Measurements from ENCODE around the gene RBMS3. TPM values are rescaled to one million over a fixed set of nuclear protein-coding genes. Genes with fewer than 3 reads are reported as not detected.

RBMS3 gene
- total RNA-seq, 4 donors from 2014 or later = 2.8 to 77.6 (median 13.7) TPM

DNA sequence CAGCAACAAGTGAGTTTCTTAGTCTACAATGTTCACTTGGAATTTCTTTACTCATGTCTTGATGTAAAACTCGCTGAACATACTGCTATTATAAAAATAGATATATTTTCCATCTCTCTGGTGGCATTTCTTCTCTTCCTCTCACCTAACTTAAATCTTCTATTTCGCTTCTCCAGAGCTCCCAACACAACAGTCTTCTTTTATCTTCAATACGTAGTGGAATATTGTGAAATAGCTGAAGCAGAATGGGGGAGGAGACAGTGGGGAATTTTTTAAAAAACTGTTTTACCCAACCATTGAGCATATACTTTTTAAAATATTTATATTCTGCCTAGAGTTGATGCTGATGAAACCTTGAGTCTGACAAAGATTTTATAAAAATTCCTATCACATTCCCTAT is 548.5 kb downstream of the RBMS3 start:
- Histone ChIP-seq H3K27ac (no peak overlapping the region), H3K36me3 (no peaks in the 10 kb centered on the region), H3K9me3 (no peaks in the 10 kb centered on the region), H3K4me3 (no peak overlapping the region), H3K27me3 (no peaks in the 10 kb centered on the region), H3K4me1 (no peaks in the 10 kb centered on the region)
- DNase-seq = no peak
- TF ChIP-seq CTCF (IDR thresholded peaks at IDR 0.05) (no peak), POLR2A (IDR thresholded peaks at IDR 0.05) (no peak)

DNA sequence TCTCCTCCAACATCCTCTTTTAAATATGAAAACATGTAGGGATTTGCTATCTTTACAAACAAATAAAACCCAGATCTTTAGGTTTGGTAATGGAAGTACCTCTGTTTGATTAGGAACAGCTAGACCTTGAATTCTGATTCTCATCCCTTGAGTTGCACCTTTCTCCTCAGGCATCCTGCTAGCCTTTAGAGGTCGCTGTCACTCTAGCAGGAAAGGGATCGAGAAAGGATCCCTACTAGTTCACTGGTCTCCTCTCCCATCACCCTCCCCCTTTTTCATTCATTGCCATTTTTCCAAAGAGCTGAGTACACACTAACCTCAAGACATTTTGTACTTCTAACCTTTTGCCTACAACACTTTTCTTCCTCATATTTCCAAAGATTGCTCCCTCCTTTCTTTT is 569.8 kb downstream of the RBMS3 start:
- TF ChIP-seq CTCF (IDR thresholded peaks at IDR 0.05) (no peak), POLR2A (IDR thresholded peaks at IDR 0.05) (no peak)
- Histone ChIP-seq H3K36me3 (no peaks in the 10 kb centered on the region), H3K27me3 (no peaks in the 10 kb centered on the region)

GRCh38 chr3:29852767-29853166 is 571.9 kb downstream of the RBMS3 start:
- H3K27ac ChIP-seq = no peak overlapping the region
- no peaks in the 10 kb centered on the region for H3K9me3 ChIP-seq
- H3K27me3 ChIP-seq = no peaks in the 10 kb centered on the region
- no peak for TF ChIP-seq POLR2A (IDR thresholded peaks at IDR 0.05)
- TF ChIP-seq CTCF (IDR thresholded peaks at IDR 0.05) = no peak
- no peaks in the 10 kb centered on the region for H3K36me3 ChIP-seq
- H3K4me3 ChIP-seq = no peak overlapping the region
- no peak for DNase-seq
- H3K4me1 ChIP-seq = no peaks in the 10 kb centered on the region

More for the DNA sequence above, 569.8 kb downstream of the RBMS3 start:
- H3K4me1 ChIP-seq = no peaks in the 10 kb centered on the region
- no peak overlapping the region for H3K27ac ChIP-seq
- H3K4me3 ChIP-seq = no peak overlapping the region
- DNase-seq = no peak
- H3K9me3 ChIP-seq = no peaks in the 10 kb centered on the region

- no peak for DNase-seq
- no peak overlapping the region for H3K4me3 ChIP-seq
- no peaks in the 10 kb centered on the region for H3K27me3 ChIP-seq
- TF ChIP-seq CTCF (IDR thresholded peaks at IDR 0.05) (no peak), POLR2A (IDR thresholded peaks at IDR 0.05) (no peak)
- H3K4me1 ChIP-seq = no peaks in the 10 kb centered on the region
- H3K9me3 ChIP-seq = no peaks in the 10 kb centered on the region
- no peak overlapping the region for H3K27ac ChIP-seq
- no peaks in the 10 kb centered on the region for H3K36me3 ChIP-seq
Measured at GRCh38 chr3:29853841-29854397, 573.0 kb downstream of the RBMS3 start.

GRCh38 chr3:29854821-29855220 is 574.0 kb downstream of the RBMS3 start:
- Histone ChIP-seq H3K9me3 (no peaks in the 10 kb centered on the region), H3K27ac (no peak overlapping the region), H3K4me1 (no peaks in the 10 kb centered on the region), H3K4me3 (no peak overlapping the region), H3K27me3 (no peaks in the 10 kb centered on the region), H3K36me3 (no peaks in the 10 kb centered on the region)
- DNase-seq = no peak
- TF ChIP-seq CTCF (IDR thresholded peaks at IDR 0.05) (no peak), POLR2A (IDR thresholded peaks at IDR 0.05) (no peak)
